Bronchial epithelial cell (primary cell): ENCODE data around the gene TCL1A. TPM values are rescaled to one million over a fixed set of nuclear protein-coding genes. Genes with fewer than 3 reads are reported as not detected.

Experiments used
- DNase-seq: peaks from one replicate; pipeline ENCODE4 v3.0.0-alpha.2; 2010; ENCODE audit warnings: low read depth
- FAIRE-seq: peaks from 2 replicates; lab custom pipeline; 2011; peaks lifted over from hg19 to GRCh38; lab: Jason Lieb, UNC
- H3K27me3 ChIP-seq: 2 replicates; pipeline ENCODE4 v1.5.1; 2011; ENCODE audit warnings: low read length; ENCODE audit not compliant: control insufficient read depth, insufficient read depth
- H3K36me3 ChIP-seq: 2 replicates; pipeline ENCODE4 v1.5.1; 2011; ENCODE audit warnings: low read length; ENCODE audit not compliant: control insufficient read depth, insufficient read depth
- H3K4me3 ChIP-seq: 2 replicates; pipeline ENCODE4 v1.5.1; 2011; ENCODE audit warnings: mild to moderate bottlenecking, low read depth, low read length, control low read depth
- CTCF ChIP-seq: IDR thresholded peaks from 2 replicates; pipeline ENCODE4 v1.5.1; 2011; ENCODE audit warnings: mild to moderate bottlenecking, moderate library complexity, low read length, control low read depth, inconsistent platforms; ENCODE audit not compliant: insufficient read depth, severe bottlenecking
- total RNA-seq: library from RNA; depleted of rRNA; stranded (reverse); fragments of >200 nt; gene quantifications from 2 replicates; pipeline ENCODE4 v1.2.1, GENCODE V29; 2014

TCL1A gene
- total RNA-seq, 1 donor from 2014 or later = not detected

- FAIRE-seq (no peak), DNase-seq (no peak)
- Histone ChIP-seq H3K27me3 (no peaks in the 10 kb centered on the region), H3K36me3 (no peaks in the 10 kb centered on the region), H3K4me3 (no peak overlapping the region)
- no peak for TF ChIP-seq CTCF
Measured at GRCh38 chr14:95701846-95702221, 12.1 kb downstream of the TCL1A start.

DNA sequence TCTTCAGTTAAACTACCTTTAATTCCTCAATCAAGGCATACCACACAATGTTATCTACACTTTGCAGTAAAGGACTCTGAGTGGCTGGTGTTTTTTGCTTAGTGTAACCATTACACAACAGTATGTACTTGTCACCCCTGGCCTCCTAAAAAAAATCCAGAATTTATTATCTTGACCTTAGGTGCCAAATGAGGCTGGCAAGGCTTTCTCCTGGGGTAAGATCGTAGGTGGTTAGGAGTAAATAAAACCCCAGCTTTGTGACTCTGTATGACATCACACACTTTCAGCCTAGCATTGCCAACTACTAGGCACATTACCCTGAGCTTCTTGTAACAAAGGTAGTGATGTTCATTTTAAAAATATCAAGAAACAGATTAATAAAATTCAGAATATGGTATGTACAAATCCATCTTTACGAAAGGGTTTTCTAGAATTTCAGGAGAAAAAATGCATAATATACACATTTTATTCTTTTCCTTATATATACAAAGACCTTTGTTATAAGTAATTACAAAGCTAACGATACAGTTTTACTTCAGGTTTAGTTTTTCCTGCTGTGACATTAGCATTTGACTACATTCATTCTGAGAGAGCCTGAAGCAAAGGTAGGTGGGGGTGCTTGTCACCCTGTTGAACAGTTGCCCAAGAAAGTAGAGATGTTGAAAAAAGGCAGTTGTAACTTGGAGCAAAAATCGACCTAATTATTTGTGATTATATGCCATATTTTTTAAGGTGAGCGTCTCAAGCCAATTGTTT lies 13.5 kb downstream of the TCL1A start:
- TF ChIP-seq CTCF = no peak
- DNase-seq (no peak), FAIRE-seq (no peak)

GRCh38 chr14:95699412-95699811 lies 14.5 kb downstream of the TCL1A start:
- no peak for DNase-seq
- peak; percentile 88 for FAIRE-seq
- no peak for TF ChIP-seq CTCF

More for the DNA sequence above, 13.5 kb downstream of the TCL1A start:
- Histone ChIP-seq H3K27me3 (no peaks in the 10 kb centered on the region), H3K36me3 (no peaks in the 10 kb centered on the region), H3K4me3 (no peak overlapping the region)

GRCh38 chr14:95698287-95698686 lies 15.6 kb downstream of the TCL1A start:
- Histone ChIP-seq H3K36me3 (no peaks in the 10 kb centered on the region), H3K4me3 (no peak overlapping the region), H3K27me3 (no peaks in the 10 kb centered on the region)
- DNase-seq = no peak
- no peak for TF ChIP-seq CTCF
- no peak for FAIRE-seq

More at GRCh38 chr14:95699412-95699811, 14.5 kb downstream of the TCL1A start:
- Histone ChIP-seq H3K36me3 (no peaks in the 10 kb centered on the region), H3K4me3 (no peak overlapping the region), H3K27me3 (no peaks in the 10 kb centered on the region)

DNA sequence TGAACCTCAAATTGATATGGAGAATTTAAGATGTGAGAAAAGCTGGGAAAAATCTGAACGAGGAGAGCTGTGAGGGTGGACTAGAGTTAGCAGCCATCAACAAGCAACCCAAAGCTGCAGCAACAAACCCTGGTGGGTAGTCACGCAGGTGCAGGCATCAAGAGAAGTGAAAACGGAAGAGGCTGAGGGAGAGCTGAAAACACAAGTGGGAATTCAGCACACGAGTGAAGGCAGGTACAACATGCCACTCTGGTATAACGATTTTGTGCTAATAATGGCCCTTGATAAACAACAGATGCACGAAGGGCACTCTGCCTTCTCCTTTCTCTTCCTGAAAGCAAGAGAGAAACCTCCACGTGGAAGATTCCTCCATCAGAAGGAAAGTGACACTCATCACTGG lies 16.2 kb downstream of the TCL1A start:
- H3K36me3 ChIP-seq = no peaks in the 10 kb centered on the region
- FAIRE-seq = no peak
- no peak for TF ChIP-seq CTCF
- no peak overlapping the region for H3K4me3 ChIP-seq
- no peaks in the 10 kb centered on the region for H3K27me3 ChIP-seq
- DNase-seq = no peak

- no peaks in the 10 kb centered on the region for H3K27me3 ChIP-seq
- no peak for TF ChIP-seq CTCF
- no peak overlapping the region for H3K4me3 ChIP-seq
- DNase-seq (no peak), FAIRE-seq (no peak)
- no peaks in the 10 kb centered on the region for H3K36me3 ChIP-seq
Measured at GRCh38 chr14:95696741-95697140, 17.2 kb downstream of the TCL1A start.
